ENCODE measurements around the gene HMOX2.

HMOX2 gene

GRCh38 chr16:4465977-4466779 is 10.0 kb upstream of the HMOX2 start:
- DNase-seq (ENCODE audit: low read depth in 2 of 2): no peak

- DNase-seq (ENCODE audit: low read depth in 2 of 2): no peak
Measured at GRCh38 chr16:4467916-4468315, 8.3 kb upstream of the HMOX2 start.

- no peak for DNase-seq (ENCODE audit: low read depth in 2 of 2)
Measured at GRCh38 chr16:4468972-4469371, 7.2 kb upstream of the HMOX2 start.

GRCh38 chr16:4471869-4472268 is 4.3 kb upstream of the HMOX2 start:
- DNase-seq (ENCODE audit: low read depth in 2 of 2): no peak

- no peak for DNase-seq (ENCODE audit: low read depth in 2 of 2)
Measured at GRCh38 chr16:4472880-4473279, 3.3 kb upstream of the HMOX2 start.

- DNase-seq (ENCODE audit: low read depth in 2 of 2): peak; percentile 71 to 78
Measured at GRCh38 chr16:4474192-4474961, 1.8 kb upstream of the HMOX2 start, which contains the start of gene NMRAL1. TSS of gene NMRAL1 (minus strand) at chr16:4474625. CDS start at chr16:4474132, 493 bp downstream.

- DNase-seq (ENCODE audit: low read depth in 2 of 2): no peak
Measured at GRCh38 chr16:4477966-4478365, 1.8 kb downstream of the HMOX2 start.

- no peak for DNase-seq (ENCODE audit: low read depth in 2 of 2)
Measured at GRCh38 chr16:4481526-4481925, 5.3 kb downstream of the HMOX2 start.

- DNase-seq (ENCODE audit: low read depth in 2 of 2): no peak
Measured at GRCh38 chr16:4481963-4482362, 5.8 kb downstream of the HMOX2 start.

GRCh38 chr16:4486126-4486893 is 10.1 kb downstream of the HMOX2 start:
- no peak for DNase-seq (ENCODE audit: low read depth in 2 of 2)

- peak; percentile 43 to 44 for DNase-seq (ENCODE audit: low read depth in 2 of 2)
Measured at GRCh38 chr16:4487955-4488498, 11.8 kb downstream of the HMOX2 start.

- DNase-seq (ENCODE audit: low read depth in 2 of 2): no peak
Measured at GRCh38 chr16:4488499-4488967, 12.3 kb downstream of the HMOX2 start.

GRCh38 chr16:4489030-4489429 is 12.8 kb downstream of the HMOX2 start:
- peak; percentile 60 to 62 for DNase-seq (ENCODE audit: low read depth in 2 of 2)

GRCh38 chr16:4491898-4492297 is 15.7 kb downstream of the HMOX2 start:
- DNase-seq (ENCODE audit: low read depth in 2 of 2): no peak

GRCh38 chr16:4494746-4495490 is 18.7 kb downstream of the HMOX2 start:
- DNase-seq (ENCODE audit: low read depth in 2 of 2): no peak

GRCh38 chr16:4495766-4496165 is 19.6 kb downstream of the HMOX2 start:
- no peak for DNase-seq (ENCODE audit: low read depth in 2 of 2)

GRCh38 chr16:4496305-4496704 is 20.1 kb downstream of the HMOX2 start:
- no peak for DNase-seq (ENCODE audit: low read depth in 2 of 2)

- no peak for DNase-seq (ENCODE audit: low read depth in 2 of 2)
Measured at GRCh38 chr16:4498546-4499195, 22.5 kb downstream of the HMOX2 start.

- no peak for DNase-seq (ENCODE audit: low read depth in 2 of 2)
Measured at GRCh38 chr16:4499196-4499555, 23.0 kb downstream of the HMOX2 start.

- no peak for DNase-seq (ENCODE audit: low read depth in 2 of 2)
Measured at GRCh38 chr16:4500272-4500671, 24.1 kb downstream of the HMOX2 start.

- DNase-seq (ENCODE audit: low read depth in 2 of 2): no peak
Measured at GRCh38 chr16:4501071-4501478, 24.9 kb downstream of the HMOX2 start.

Measured in fibroblast of skin of left biceps (primary cell).